HG03103 (cell line): Measurements from ENCODE around the gene HOXB3.
"Not testable (repeated sequence)": the region's sequence is repeated elsewhere in the genome, so short reads cannot be mapped to it uniquely, and the experiment has no call there.

Source experiments
- ATAC-seq: cut with Tn5 transposase; IDR thresholded peaks from one replicate; pipeline ENCODE4 v1.9.1; 2021; ENCODE audit warnings: low read depth; ENCODE audit not compliant: unreplicated experiment

Gene HOXB3

DNA sequence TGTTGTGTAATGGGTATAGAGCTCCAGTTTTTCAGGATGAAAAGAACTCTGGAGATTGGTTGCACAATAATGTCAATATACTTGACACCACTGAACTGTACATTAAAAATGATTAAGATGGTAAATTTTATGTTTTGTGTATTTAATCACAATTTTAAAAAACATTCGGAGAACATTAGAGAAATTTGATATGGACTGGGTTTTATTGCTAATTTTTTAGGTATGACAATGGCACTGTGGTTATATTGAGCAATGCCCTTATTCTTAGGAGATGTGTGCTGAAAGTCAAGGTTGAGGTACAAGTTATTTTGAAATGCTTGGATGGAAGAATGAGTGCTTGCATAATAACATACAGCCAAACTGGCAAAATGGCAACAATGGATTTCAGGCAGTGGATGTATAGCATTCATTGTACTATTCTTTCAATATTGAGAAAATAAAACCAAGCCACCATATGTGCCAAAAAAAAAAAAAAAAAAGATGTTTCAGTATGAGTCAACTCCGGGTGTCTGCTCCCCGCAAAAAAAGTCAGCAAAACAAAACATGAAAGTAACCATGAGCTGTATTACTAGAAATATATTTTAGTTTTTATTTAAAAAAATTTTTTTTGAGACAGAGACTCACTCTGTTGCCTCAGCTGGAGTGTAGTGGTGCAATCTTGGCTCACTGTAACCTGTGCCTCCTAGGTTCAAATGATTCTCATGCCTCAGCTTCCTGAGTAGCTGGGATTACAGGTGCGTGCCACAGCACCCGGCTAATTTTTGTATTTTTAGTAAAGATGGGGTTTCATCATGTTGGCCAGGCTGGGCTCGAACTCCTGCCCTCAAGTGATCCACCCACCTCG lies 79.1 kb downstream of the HOXB3 start:
- ATAC-seq, result no peak

DNA sequence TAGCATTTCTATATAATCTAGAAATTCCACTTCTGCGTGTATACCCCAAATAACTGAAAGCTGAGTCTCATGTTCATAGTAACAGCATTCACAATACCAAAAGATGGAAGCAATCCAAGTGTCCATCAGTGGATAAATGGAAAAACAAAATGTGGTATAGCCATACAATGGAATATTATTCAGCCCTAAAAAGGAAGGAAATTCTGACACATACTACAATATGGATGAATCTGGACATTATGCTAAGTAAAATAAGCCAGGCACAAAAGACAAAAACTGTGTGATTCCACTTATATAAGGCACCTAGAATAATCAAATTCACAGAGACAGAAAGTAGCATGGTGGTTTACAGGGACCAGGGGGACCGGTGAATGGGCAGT lies 79.7 kb downstream of the HOXB3 start:
- no peak for ATAC-seq

DNA sequence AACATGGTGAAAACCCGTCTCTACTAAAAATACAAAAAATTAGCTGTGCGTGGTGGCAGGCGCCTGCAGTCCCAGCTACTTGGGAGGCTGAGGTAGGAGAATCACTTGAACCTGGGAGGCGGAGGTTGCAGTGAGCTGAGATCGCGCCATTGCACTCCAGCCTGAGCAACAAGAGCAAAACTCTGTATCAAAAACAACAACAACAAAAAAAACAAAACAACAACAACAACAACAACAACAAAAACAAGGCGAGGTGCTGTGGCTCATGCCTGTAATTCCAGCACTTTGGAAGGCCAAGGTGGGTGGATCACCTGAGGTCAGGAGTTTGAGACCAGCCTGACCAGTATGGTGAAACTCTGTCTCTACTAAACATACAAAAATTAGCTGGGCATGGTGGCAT lies 80.3 kb downstream of the HOXB3 start:
- ATAC-seq, result not testable (repeated sequence)

DNA sequence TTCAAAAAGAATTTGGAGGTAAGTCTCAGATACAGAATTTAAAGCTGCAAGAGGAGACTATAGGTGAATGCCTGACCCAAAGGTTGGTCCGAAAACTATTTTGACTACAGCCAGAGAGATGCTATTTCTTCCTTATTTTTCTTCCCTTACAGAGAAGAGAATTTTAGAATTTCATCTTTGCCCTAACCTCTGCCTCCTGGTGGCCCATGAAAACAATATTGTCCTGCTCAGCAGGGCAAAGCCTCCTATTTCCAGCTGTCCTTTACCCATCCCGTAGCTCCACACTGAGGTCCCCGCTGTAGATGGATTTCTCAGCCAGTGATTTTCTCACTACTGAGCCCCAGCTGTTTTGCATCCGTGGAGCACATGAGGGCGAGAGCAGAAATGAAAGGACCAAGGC lies 83.8 kb downstream of the HOXB3 start:
- ATAC-seq, result no peak

GRCh38 chr17:48505788-48506187 lies 84.3 kb downstream of the HOXB3 start:
- ATAC-seq, result peak; percentile 86

DNA sequence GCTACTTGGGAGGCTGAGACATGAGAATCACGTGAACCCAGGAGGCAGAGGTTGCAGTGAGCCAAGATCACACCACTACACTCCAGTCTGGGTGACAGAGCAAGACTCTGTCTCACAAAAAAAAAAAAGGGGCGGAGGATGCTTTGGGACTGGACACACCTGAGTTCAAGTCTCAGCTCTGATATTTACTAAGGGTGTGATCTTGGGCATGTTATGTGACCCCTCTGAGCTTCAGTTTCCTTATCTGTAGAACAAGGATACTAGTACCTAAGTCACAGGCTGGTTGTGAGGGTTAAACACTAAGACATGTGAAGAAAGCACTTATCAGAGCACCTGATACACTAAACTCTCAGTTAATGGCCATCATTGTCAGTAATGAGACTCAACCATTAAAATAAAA lies 85.1 kb downstream of the HOXB3 start:
- ATAC-seq, result no peak

- no peak for ATAC-seq
These were observed 86.3 kb downstream of the HOXB3 start for GRCh38 chr17:48503747-48504146.

- ATAC-seq, result no peak
These were observed 87.1 kb downstream of the HOXB3 start for GRCh38 chr17:48502901-48503300.

GRCh38 chr17:48502312-48502711 lies 87.7 kb downstream of the HOXB3 start:
- ATAC-seq, result no peak

DNA sequence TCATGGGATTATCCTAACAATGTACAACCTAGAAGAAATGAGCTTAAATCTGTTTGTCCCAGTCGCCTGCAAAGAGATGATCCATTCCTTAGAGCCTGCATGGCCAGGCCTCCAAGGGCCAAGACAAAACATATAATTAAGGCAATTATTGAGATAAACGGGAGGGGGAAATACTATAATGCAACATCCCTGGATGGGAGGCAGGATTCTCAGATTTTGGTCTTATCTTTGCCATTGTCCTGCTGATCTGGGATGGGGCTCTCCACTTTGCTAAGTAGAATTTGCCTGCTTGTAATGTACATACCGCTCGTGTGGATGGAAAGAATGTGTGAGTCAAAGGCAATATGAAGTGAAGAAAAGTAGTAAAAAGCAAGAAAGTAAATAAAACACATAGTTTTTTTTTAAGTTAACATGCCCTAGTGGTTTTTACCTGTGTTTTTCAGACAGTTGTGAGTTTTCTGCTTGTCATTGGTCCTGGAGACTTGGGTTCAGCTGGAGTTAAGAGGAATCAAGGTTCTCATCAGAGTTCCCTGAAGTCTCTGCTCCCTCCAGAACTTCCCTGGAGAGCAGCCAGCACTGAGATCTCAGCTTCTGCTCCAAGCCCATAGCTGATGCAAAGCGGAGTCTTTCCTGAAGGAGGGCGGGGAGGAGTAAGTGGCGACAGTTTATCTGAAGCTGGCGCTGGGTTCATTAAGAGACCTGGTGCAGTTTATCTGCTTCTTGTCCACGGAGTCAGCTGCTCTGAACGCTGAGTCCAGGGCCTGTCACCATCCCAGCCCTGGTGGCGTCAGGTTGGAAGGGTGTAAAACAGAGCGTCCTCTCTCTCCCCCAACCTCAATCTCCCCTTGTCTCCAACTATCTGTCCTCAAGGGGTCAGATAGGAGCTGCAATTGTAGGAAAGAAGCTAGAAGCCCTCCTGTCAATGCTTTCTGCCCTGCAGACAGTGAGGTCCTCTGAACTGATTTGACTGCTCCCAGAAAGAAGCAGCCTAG lies 89.3 kb downstream of the HOXB3 start:
- ATAC-seq, result no peak

GRCh38 chr17:48499735-48500434 lies 90.2 kb downstream of the HOXB3 start:
- no peak for ATAC-seq

DNA sequence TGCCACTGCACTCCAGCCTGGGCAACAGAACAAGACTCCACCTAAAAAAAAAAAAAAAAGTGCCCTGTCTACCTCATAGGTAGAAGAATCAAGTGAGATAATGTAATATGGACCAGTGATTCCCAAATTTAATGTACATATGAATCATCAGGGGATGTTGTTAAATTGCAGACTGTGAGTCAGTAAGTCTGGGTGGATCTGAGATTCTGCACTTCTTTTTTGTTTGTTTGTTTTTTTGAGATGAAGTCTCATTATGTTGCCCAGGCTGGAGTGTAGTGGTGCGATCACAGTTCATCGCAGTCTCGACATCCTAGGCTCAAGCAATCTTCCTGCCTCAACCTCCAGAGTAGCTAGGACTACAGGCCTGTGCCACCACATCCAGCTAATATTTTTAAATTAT lies 90.8 kb downstream of the HOXB3 start:
- ATAC-seq, result no peak
